ENCODE results near the gene PRKCE. TPM values are rescaled to one million over a fixed set of nuclear protein-coding genes. Genes with fewer than 3 reads are reported as not detected.

Gene PRKCE
- total and polyA plus RNA-seq, 2 of the 8 experiments (the other 6 are each of a cell fraction or from before 2014, with no cell fraction given) = 0.54 to 2.1 TPM

DNA sequence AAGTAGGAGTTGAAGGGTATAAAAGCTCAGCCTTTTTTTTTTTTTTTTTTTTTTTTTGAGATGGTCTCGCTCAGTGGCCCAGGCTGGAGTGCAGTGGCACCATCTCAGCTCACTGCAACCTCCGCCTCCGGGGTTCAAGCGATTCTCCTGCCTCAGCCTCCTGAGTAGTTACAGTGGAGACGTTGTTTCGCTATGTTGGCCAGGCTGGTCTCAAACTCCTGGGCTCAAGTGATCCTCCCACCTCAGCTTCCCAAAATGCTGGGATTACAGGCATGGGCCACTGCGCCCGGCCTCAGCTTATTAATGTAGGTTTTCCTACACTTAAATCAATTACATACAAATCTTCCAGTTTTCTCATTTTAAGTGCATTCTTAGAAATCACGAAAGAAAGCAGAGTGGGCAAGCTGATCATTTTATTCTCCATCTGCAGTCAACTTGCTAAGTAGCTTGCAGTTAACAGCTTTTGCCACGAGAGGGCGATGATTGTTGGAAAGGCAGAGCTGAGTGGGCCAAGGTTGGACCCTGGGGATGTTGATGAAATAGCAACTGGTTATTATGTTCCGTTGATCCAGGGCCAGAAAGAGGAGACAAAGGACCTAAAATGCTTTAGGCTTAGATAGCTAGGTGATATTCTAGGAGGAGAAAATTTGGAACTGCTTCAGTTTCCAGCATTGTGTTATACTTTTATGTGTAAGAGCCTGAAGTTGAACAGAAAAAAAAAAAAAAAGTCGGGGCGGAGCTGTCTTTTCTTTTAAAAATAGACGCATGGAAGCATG lies 411.4 kb downstream of the PRKCE start:
- Histone ChIP-seq H2AK5ac (ENCODE audit: low read depth, low read length) (no peak overlapping the region), H4K8ac (ENCODE audit: extremely low read depth, insufficient read depth, low read length) (no peak overlapping the region), H3K27me3 (replicated peaks in 1 of 4; ENCODE audit: control insufficient read depth in 3 of 4, extremely low read depth in 1 of 4, insufficient read depth in 3 of 4, low read length in 3 of 4) (no peaks in the 10 kb centered on the region), H3K36me3 (ENCODE audit: control insufficient read depth in 2 of 4, insufficient read depth in 4 of 4, low read length in 3 of 4) (no peaks in the 10 kb centered on the region), H3K27ac (ENCODE audit: low read depth, low read length) (no peak overlapping the region), H2BK120ac (replicated peaks; ENCODE audit: low read depth, low read length) (no peak overlapping the region), H2BK5ac (ENCODE audit: low read depth, low read length) (no peak overlapping the region), H3K4ac (replicated peaks; ENCODE audit: insufficient read length, low read depth, low read length) (no peak overlapping the region), H3K23ac (ENCODE audit: insufficient read length) (no peak overlapping the region), H3K18ac (ENCODE audit: extremely low read depth, low read length) (no peak overlapping the region), H3K4me2 (ENCODE audit: insufficient read depth in 1 of 2, low read depth in 2 of 2, low read length in 2 of 2) (no peak overlapping the region), H4K20me1 (replicated peaks in 1 of 2; ENCODE audit: control insufficient read depth in 1 of 2, insufficient read depth in 2 of 2, low read length in 2 of 2) (no peaks in the 10 kb centered on the region), H2BK20ac (ENCODE audit: low read length) (no peak overlapping the region), H3K23me2 (ENCODE audit: low read depth, low read length) (no peaks in the 10 kb centered on the region), H2BK12ac (ENCODE audit: low read depth, low read length) (no peak overlapping the region), H3K4me1 (replicated peaks in 1 of 4; ENCODE audit: control insufficient read depth in 3 of 4, insufficient read depth in 4 of 4, low read length in 3 of 4) (no peaks in the 10 kb centered on the region; a peak in 1 of 7 replicates), H4K5ac (ENCODE audit: insufficient read length, low read depth, low read length) (no peak overlapping the region), H3K79me1 (ENCODE audit: low read depth, low read length) (no peaks in the 10 kb centered on the region), H3K14ac (ENCODE audit: insufficient read length) (no peak overlapping the region), H2BK15ac (ENCODE audit: low read length) (no peak overlapping the region), H2AFZ (ENCODE audit: low read length) (no peak overlapping the region), H3K79me2 (ENCODE audit: control insufficient read depth in 1 of 2, insufficient read depth in 2 of 2, low read length in 2 of 2) (no peaks in the 10 kb centered on the region), H3K9me3 (ENCODE audit: insufficient read depth in 2 of 2, low read depth in 1 of 2, low read length in 1 of 2) (no peaks in the 10 kb centered on the region), H3K9ac (replicated peaks in 1 of 4; ENCODE audit: extremely low read depth in 1 of 4, low read depth in 3 of 4, low read length in 3 of 4) (no peak overlapping the region), H4K91ac (replicated peaks; ENCODE audit: insufficient read length, low read length) (no peak overlapping the region), H3K56ac (replicated peaks; ENCODE audit: insufficient read length, low read depth, low read length) (no peak overlapping the region), H3K4me3 (ENCODE audit: extremely low read depth in 1 of 4, insufficient read depth in 2 of 4, low read depth in 3 of 4, low read length in 4 of 4) (no peak overlapping the region)
- peak; percentile 33 to 87 for DNase-seq (ENCODE audit: low read depth in 1 of 2, low spot score in 2 of 2)
- TF ChIP-seq RAD21 (IDR thresholded peaks at IDR 0.05 in 1 of 2, conservative IDR thresholded peaks at IDR 0.05 in 1 of 2; ENCODE audit: low read depth in 2 of 2, low read length in 2 of 2) (peak; percentile 78 to 86), GTF2F1 (IDR thresholded peaks at IDR 0.05; ENCODE audit: borderline replicate concordance, low read depth, low read length) (no peak)
- TF ChIP-seq, protein P1, sequence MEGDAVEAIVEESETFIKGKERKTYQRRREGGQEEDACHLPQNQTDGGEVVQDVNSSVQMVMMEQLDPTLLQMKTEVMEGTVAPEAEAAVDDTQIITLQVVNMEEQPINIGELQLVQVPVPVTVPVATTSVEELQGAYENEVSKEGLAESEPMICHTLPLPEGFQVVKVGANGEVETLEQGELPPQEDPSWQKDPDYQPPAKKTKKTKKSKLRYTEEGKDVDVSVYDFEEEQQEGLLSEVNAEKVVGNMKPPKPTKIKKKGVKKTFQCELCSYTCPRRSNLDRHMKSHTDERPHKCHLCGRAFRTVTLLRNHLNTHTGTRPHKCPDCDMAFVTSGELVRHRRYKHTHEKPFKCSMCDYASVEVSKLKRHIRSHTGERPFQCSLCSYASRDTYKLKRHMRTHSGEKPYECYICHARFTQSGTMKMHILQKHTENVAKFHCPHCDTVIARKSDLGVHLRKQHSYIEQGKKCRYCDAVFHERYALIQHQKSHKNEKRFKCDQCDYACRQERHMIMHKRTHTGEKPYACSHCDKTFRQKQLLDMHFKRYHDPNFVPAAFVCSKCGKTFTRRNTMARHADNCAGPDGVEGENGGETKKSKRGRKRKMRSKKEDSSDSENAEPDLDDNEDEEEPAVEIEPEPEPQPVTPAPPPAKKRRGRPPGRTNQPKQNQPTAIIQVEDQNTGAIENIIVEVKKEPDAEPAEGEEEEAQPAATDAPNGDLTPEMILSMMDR (IDR thresholded peaks at IDR 0.05; ENCODE audit: control extremely low read depth in 1 of 3, insufficient read depth in 1 of 3, low read depth in 1 of 3, low read length in 3 of 3) = peak; percentile 52 to 90 (median 84)
- POLR2A ChIA-PET (ENCODE audit: partially characterized antibody) = no interaction called here
- 62% methylated on average over 13 of the region's 15 CpGs; no CpG with 5 or more reads in 1 of the 2 experiments for WGBS, 2 experiments (ENCODE audit: extremely low coverage in 1 of 2, insufficient coverage in 1 of 2, insufficient read length in 1 of 2, insufficient replicate concordance in 2 of 2, low coverage in 1 of 2, low lambda C conversion rate in 2 of 2, missing lambda C conversion rate in 1 of 2)
- CTCF ChIA-PET (ENCODE audit: partially characterized antibody) = interaction anchor here (0.6 to 4.8 kb wide), 63 partner anchors 8 to 810 kb away, joined by 3 to 29 read pairs (median 4); no protein-coding TSS in a partner anchor
- peak; percentile 45 for FAIRE-seq
